Prostate gland (tissue), 2 donors: Measurements from ENCODE around the gene NOXA1.

ENCODE experiments used
- CTCF ChIP-seq, 4 experiments: fragments of 200-600 bp in 2 of 4; fragments of 450-650 bp in 2 of 4; sonication (generic) in 2 of 4; IDR thresholded peaks; 1 replicate in 3 of 4; 2 replicates in 1 of 4; pipeline ENCODE4 v1.5.1; 2016 to 2019; ENCODE audit warnings: antibody characterized with exemption in 4 of 4, mild to moderate bottlenecking in 2 of 4, moderate library complexity in 2 of 4
- POLR2A ChIP-seq: fragments of 450-650 bp; IDR thresholded peaks from one replicate; pipeline ENCODE4 v1.6.1; 2016; ENCODE audit warnings: antibody characterized with exemption, mild to moderate bottlenecking

- no peak for TF ChIP-seq CTCF (IDR thresholded peaks at IDR 0.05)
- no peak for TF ChIP-seq POLR2A
Measured at GRCh38 chr9:137464291-137464999, 41.3 kb downstream of the NOXA1 start.
